ENCODE results near the gene NKG7.

- TF ChIP-seq CTCF (IDR thresholded peaks at IDR 0.05; ENCODE audit: insufficient read depth, low read length, poor library complexity, severe bottlenecking) (no peak), EZH2phosphoT487 (conservative IDR thresholded peaks at IDR 0.05; ENCODE audit: low read length) (no peak)
These were observed 17.7 kb downstream of the NKG7 start for GRCh38 chr19:51354742-51355148.

All from SU-DHL-6 (cell line).